HepG2 (cell line): ENCODE measurements around the gene TDRD9. TPM values are rescaled to one million over a fixed set of nuclear protein-coding genes. Genes with fewer than 3 reads are reported as not detected.

Experiments used
- ATAC-seq: fragments of 200-7000 bp; cut with Tn5 transposase; 3 replicates; pipeline ENCODE4 v1.9.1; 2020; ENCODE audit warnings: mild to moderate bottlenecking, moderate library complexity
- BruUV-seq: library from RNA; stranded (reverse); fragments of 400-500 nt; replicated peaks from 2 replicates; lab custom pipeline; 2021; lab: Mats Ljungman, UMichigan
- CTCF ChIA-PET: fragments of 300-600 bp; formaldehyde crosslinking; extraction: SDS; loops from one replicate; lab custom pipeline; 2021; ENCODE audit warnings: low total read pairs, inconsistent platforms, low intra/inter-chr PET ratio; lab: Yijun Ruan, JAX
- POLR2A ChIA-PET: fragments of 350-600 bp; sonication (Branson Sonifier 250); formaldehyde crosslinking; loops from one replicate; lab custom pipeline; 2020; ENCODE audit warnings: antibody characterized with exemption, inconsistent platforms; lab: Yijun Ruan, JAX
- DNase-seq: peaks from one replicate; pipeline ENCODE4 v3.0.0-alpha.2; 2015; ENCODE audit warnings: low spot score
- FAIRE-seq: peaks from 3 replicates; lab custom pipeline; 2011; peaks lifted over from hg19 to GRCh38; lab: Jason Lieb, UNC
- H2AFZ ChIP-seq: one replicate; pipeline ENCODE4 v1.6.1; 2011; ENCODE audit warnings: low read length, inconsistent platforms
- H3K27ac ChIP-seq: fragments of 300-600 bp; 3 replicates; pipeline ENCODE4 v1.8.0; 2011; ENCODE audit warnings: mixed run types, mild to moderate bottlenecking, mixed read lengths, low read length, inconsistent platforms; ENCODE audit not compliant: insufficient read depth; ENCODE audit errors: extremely low read length
- H3K27me3 ChIP-seq, 2 experiments: fragments of 200-600 bp in 1 of 2; 2 replicates in 1 of 2; 3 replicates in 1 of 2; pipeline versions ENCODE4 v1.6.0 to v1.8.0; 2011; ENCODE audit warnings: low read length in 2 of 2, mild to moderate bottlenecking in 2 of 2, moderate library complexity in 2 of 2, inconsistent platforms in 1 of 2; ENCODE audit not compliant: insufficient read depth in 2 of 2, control insufficient read depth in 1 of 2
- H3K36me3 ChIP-seq, 2 experiments: fragments of 200-600 bp in 1 of 2; replicated peaks in 1 of 2; 2 replicates in 1 of 2; 3 replicates in 1 of 2; pipeline versions ENCODE4 v1.5.1 to v1.8.0; 2011; ENCODE audit warnings: low read length in 2 of 2, inconsistent platforms in 1 of 2; ENCODE audit not compliant: insufficient read depth in 2 of 2, control insufficient read depth in 1 of 2
- H3K4me1 ChIP-seq: 2 replicates; pipeline ENCODE4 v1.5.1; 2012; ENCODE audit warnings: low read length, inconsistent platforms; ENCODE audit not compliant: insufficient read depth
- H3K4me2 ChIP-seq: 2 replicates; pipeline ENCODE4 v1.6.0; 2011; ENCODE audit warnings: low read depth, low read length, inconsistent platforms
- H3K4me3 ChIP-seq, 3 experiments: fragments of 200-600 bp in 1 of 3; sonication (generic), shearing (Covaris generic) in 1 of 3; replicated peaks in 1 of 3; 2 replicates each; pipeline ENCODE4 v1.5.1; 2011 to 2016; ENCODE audit warnings: low read length in 3 of 3, inconsistent platforms in 2 of 3, low read depth in 2 of 3, mild to moderate bottlenecking in 2 of 3, control low read depth in 1 of 3, mixed read lengths in 1 of 3; ENCODE audit not compliant: insufficient read depth in 1 of 3
- H3K79me2 ChIP-seq: one replicate; pipeline ENCODE4 v1.6.1; 2011; ENCODE audit warnings: low read length, inconsistent platforms; ENCODE audit not compliant: insufficient read depth
- H3K9ac ChIP-seq: 2 replicates; pipeline ENCODE4 v1.6.0; 2011; ENCODE audit warnings: mild to moderate bottlenecking, low read depth, low read length, inconsistent platforms; ENCODE audit not compliant: insufficient read depth
- H3K9me3 ChIP-seq: 2 replicates; pipeline ENCODE4 v1.5.1; 2012; ENCODE audit warnings: mild to moderate bottlenecking, low read length
- H4K20me1 ChIP-seq: 2 replicates; pipeline ENCODE4 v1.6.0; 2011; ENCODE audit warnings: inconsistent platforms, mild to moderate bottlenecking, low read length, moderate library complexity; ENCODE audit not compliant: insufficient read depth
- HNRNPUL1 ChIP-seq: fragments of 200-400 bp; formaldehyde crosslinking; IDR thresholded peaks from 2 replicates; pipeline ENCODE4 v1.6.1; 2017; ENCODE audit warnings: low read depth, mild to moderate bottlenecking, low read length, moderate library complexity
- ISX ChIP-seq: sonication (generic); formaldehyde crosslinking; conservative IDR thresholded peaks from 2 replicates; pipeline ENCODE4 v1.5.0; 2020; ENCODE audit warnings: missing genetic modification reagents
- KLF6 ChIP-seq: IDR thresholded peaks from 2 replicates; pipeline ENCODE4 v1.8.0; 2016; ENCODE audit warnings: missing biosample characterization, missing genetic modification reagents
- PATZ1 ChIP-seq: sonication (generic); formaldehyde crosslinking; IDR thresholded peaks from 2 replicates; pipeline ENCODE4 v1.4.0; 2020; ENCODE audit warnings: missing genetic modification reagents
- PAWR ChIP-seq: sonication (generic); formaldehyde crosslinking; IDR thresholded peaks from 2 replicates; pipeline ENCODE4 v1.4.0; 2020; ENCODE audit warnings: missing genetic modification reagents, mild to moderate bottlenecking, borderline replicate concordance
- PRDM10 ChIP-seq: sonication (generic); formaldehyde crosslinking; IDR thresholded peaks from 2 replicates; pipeline ENCODE4 v1.4.0; 2020; ENCODE audit warnings: low read depth, missing genetic modification reagents
- TCF12 ChIP-seq, 2 experiments: fragments of 450-650 bp in 1 of 2; sonication (generic) in 1 of 2; formaldehyde crosslinking in 1 of 2; IDR thresholded peaks; 2 replicates each; pipeline versions ENCODE4 v1.6.1 to v1.8.0; 2017 to 2022; ENCODE audit warnings: antibody characterized with exemption in 1 of 2, mild to moderate bottlenecking in 1 of 2, missing genetic modification reagents in 1 of 2, moderate library complexity in 1 of 2
- THRA ChIP-seq: sonication (generic); formaldehyde crosslinking; IDR thresholded peaks from 2 replicates; pipeline ENCODE4 v1.4.0; 2020; ENCODE audit warnings: missing genetic modification reagents, borderline replicate concordance
- ZBTB1 ChIP-seq: sonication (generic); formaldehyde crosslinking; IDR thresholded peaks from 2 replicates; pipeline ENCODE4 v1.4.0; 2020; ENCODE audit warnings: missing genetic modification reagents, borderline replicate concordance
- ZNF230 ChIP-seq: sonication (generic); formaldehyde crosslinking; IDR thresholded peaks from 2 replicates; pipeline ENCODE4 v1.4.0; 2020; ENCODE audit warnings: mild to moderate bottlenecking, missing genetic modification reagents
- ZNF33B ChIP-seq: sonication (generic); formaldehyde crosslinking; IDR thresholded peaks from 2 replicates; pipeline ENCODE4 v1.5.1; 2020; ENCODE audit warnings: mild to moderate bottlenecking, missing genetic modification reagents
- ZNF496 ChIP-seq: sonication (generic); formaldehyde crosslinking; IDR thresholded peaks from 2 replicates; pipeline ENCODE4 v1.8.1; 2023; ENCODE audit warnings: mild to moderate bottlenecking, moderate library complexity, missing genetic modification reagents; ENCODE audit not compliant: insufficient replicate concordance
- ZNF564 ChIP-seq: sonication (generic); formaldehyde crosslinking; IDR thresholded peaks from 2 replicates; pipeline ENCODE4 v1.8.1; 2023; ENCODE audit warnings: mild to moderate bottlenecking, missing genetic modification reagents
- ZNF629 ChIP-seq: sonication (generic); formaldehyde crosslinking; conservative IDR thresholded peaks from 2 replicates; pipeline ENCODE4 v1.5.0; 2020; ENCODE audit warnings: missing genetic modification reagents
- ZNF691 ChIP-seq: sonication (generic); formaldehyde crosslinking; IDR thresholded peaks from 2 replicates; pipeline ENCODE4 v1.4.0; 2020; ENCODE audit warnings: missing genetic modification reagents, low read depth, mild to moderate bottlenecking, borderline replicate concordance
- ZNF766 ChIP-seq: sonication (generic); formaldehyde crosslinking; IDR thresholded peaks from 2 replicates; pipeline ENCODE4 v1.5.0; 2020; ENCODE audit warnings: missing genetic modification reagents, borderline replicate concordance
- WGBS: methylation state at CpG from one replicate; pipeline ENCODE4 v1.1.6; 2017; ENCODE audit warnings: low lambda C conversion rate; 5-methylcytosine and 5-hydroxymethylcytosine counted together
- in situ Hi-C: cut with HindIII; loops from 2 replicates; pipeline ENCODE4 v1.10.0; 2017; ENCODE audit warnings: low pct_unique_long_range_greater_than_20kb; ENCODE audit not compliant: extremely low pct_ligation_motif_present
- intact Hi-C: fragments of 100-400 bp; cut with micrococcal nuclease; formaldehyde crosslinking; loops from one replicate; pipeline ENCODE4 v1.10.0; 2022; ENCODE audit not compliant: unreplicated experiment
- polyA plus RNA-seq, 8 experiments: library from polyadenylated mRNA; depleted of rRNA in 3 of 8; stranded (reverse) in 7 of 8; unstranded in 1 of 8; fragments of >200 nt; fragmentation: Illumina TruSeq in 4 of 8; extraction: Trizol in 4 of 8; gene quantifications; 2 replicates each; pipeline versions ENCODE4 v1.2.1 to v1.2.3, GENCODE V29; 2011 to 2016; ENCODE audit warnings: low read depth in 4 of 8, missing spikeins in 1 of 8, mixed read lengths in 1 of 8; ENCODE audit not compliant: insufficient read depth in 1 of 8
- total RNA-seq, 5 experiments: library from RNA; depleted of rRNA; stranded (reverse); fragments of >200 nt; fragmentation: Illumina TruSeq; extraction: Trizol; gene quantifications; 2 replicates each; pipeline ENCODE4 v1.2.3, GENCODE V29; 2016; ENCODE audit warnings: low read depth in 1 of 5

The TDRD9 gene
- total and polyA plus RNA-seq, 2 of the 13 experiments (the other 11 are each of a cell fraction or from before 2014, with no cell fraction given), result not detected

- H3K9ac ChIP-seq, result no peak overlapping the region
- BruUV-seq, result no TSS peak
- DNase-seq (no peak), FAIRE-seq (no peak), ATAC-seq (no peak)
- POLR2A ChIA-PET, result no interaction called here
- no peak overlapping the region for H3K27ac ChIP-seq
- no peak overlapping the region for H3K4me2 ChIP-seq
- H3K79me2 ChIP-seq, result no peaks in the 10 kb centered on the region
- CTCF ChIA-PET, result no interaction called here
- H4K20me1 ChIP-seq, result no peaks in the 10 kb centered on the region
- H3K4me1 ChIP-seq, result no peaks in the 10 kb centered on the region
- H3K36me3 ChIP-seq, result no peaks in the 10 kb centered on the region
- WGBS, result 26% methylated on average over 7 of the region's 7 CpGs
- no peak overlapping the region for H3K4me3 ChIP-seq
- in situ Hi-C loops, result no loop called here
- H3K9me3 ChIP-seq, result no peaks in the 10 kb centered on the region
- H3K27me3 ChIP-seq, result peaks cover 0 to 34% of the 10 kb centered on the region in 2 experiments; a peak in 3 of 5 replicates
- intact Hi-C loops, result no loop called here
- H2AFZ ChIP-seq, result no peak overlapping the region
- no peak for TF ChIP-seq ZNF496 (CRISPR knock-in tag)
- TF ChIP-seq ZNF691 (CRISPR knock-in tag), result no peak
- no peak for TF ChIP-seq THRA (CRISPR knock-in tag)
- TF ChIP-seq HNRNPUL1, result no peak
- TF ChIP-seq PRDM10 (CRISPR knock-in tag), result no peak
- no peak for TF ChIP-seq ZNF629 (CRISPR knock-in tag)
- TF ChIP-seq ISX (CRISPR knock-in tag), result no peak
- TF ChIP-seq ZNF230 (CRISPR knock-in tag), result no peak
- no peak for TF ChIP-seq PAWR (CRISPR knock-in tag)
- no peak for TF ChIP-seq KLF6
- TF ChIP-seq ZBTB1, result no peak
- TF ChIP-seq PATZ1 (CRISPR knock-in tag), result no peak
- no peak for TF ChIP-seq TCF12 (IDR thresholded peaks at IDR 0.05)
- no peak for TF ChIP-seq TCF12 (CRISPR knock-in tag; IDR thresholded peaks at IDR 0.05)
- no peak for TF ChIP-seq ZNF564 (CRISPR knock-in tag)
- no peak for TF ChIP-seq ZNF766
- no peak for TF ChIP-seq ZNF33B
These were observed 71.7 kb downstream of the TDRD9 start for GRCh38 chr14:103999795-104000440.
